Measurements from ENCODE around the gene COPZ1. TPM values are rescaled to one million over a fixed set of nuclear protein-coding genes. Genes with fewer than 3 reads are reported as not detected.

The COPZ1 gene
- polyA plus RNA-seq, 4 donors, result 114 to 211 (median 138) TPM

DNA sequence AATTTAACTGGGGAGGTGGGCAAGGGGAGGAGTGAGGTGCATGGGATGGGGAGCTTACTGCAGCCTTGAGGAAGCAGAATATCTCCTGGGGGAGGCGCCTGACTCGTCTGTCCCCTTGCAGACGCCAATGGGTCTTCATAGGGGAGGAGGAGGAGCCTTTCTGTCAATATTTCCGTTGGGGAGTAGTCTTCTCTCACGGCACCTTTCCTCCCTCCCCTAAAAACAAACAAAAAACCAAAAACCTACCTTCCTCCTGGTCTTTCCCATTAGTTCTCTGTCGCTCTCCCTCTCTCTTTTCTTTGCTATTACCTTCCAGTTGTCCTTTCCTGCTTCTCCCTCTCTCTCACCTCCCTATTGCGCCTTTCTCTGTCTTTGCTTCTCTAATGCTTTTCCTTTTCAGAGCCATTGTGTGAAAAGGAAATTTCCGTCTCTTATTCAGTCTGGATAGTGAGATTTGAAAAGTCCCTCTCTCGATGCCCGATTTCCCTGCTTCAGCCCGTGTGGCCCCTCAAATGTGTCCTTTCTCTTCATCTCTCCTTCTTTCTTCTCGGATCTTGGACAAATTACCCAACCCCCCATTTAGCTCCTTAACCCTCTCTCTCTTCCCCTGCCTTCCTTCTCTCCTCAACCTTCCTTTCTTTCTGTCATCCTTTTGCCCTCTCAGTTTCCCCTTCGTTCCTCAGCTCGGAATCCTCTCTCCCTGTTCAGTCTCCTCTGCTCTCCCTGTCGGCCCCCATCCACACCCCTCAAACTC, 33.4 kb downstream of the COPZ1 start:
- Histone ChIP-seq H3K36me3 (ENCODE audit: control insufficient read depth in 3 of 3, insufficient read depth in 2 of 3, low read depth in 1 of 3, low read length in 3 of 3) (peaks cover 0 to 3% (median 0%) of the 10 kb centered on the region in 3 donors), H3K4me3 (ENCODE audit: low read depth in 1 of 3, low read length in 3 of 3) (peak overlapping the region; percentile 32 to 66 (median 64)), H3K27ac (ENCODE audit: low read depth in 1 of 3, low read length in 2 of 3) (peak overlapping the region in 2 of 3 donors; percentile 71 to 74), H3K27me3 (ENCODE audit: control insufficient read depth in 3 of 3, insufficient read depth in 3 of 3, low read length in 3 of 3) (peaks cover 0 to 4% (median 0%) of the 10 kb centered on the region in 3 donors), H3K4me1 (ENCODE audit: control insufficient read depth in 3 of 3, insufficient read depth in 2 of 3, low read depth in 1 of 3, low read length in 2 of 3) (peaks cover 0 to 26% (median 2%) of the 10 kb centered on the region in 3 donors), H3K9me3 (ENCODE audit: control insufficient read depth in 2 of 2, insufficient read depth in 1 of 2, low read depth in 1 of 2, low read length in 1 of 2) (no peaks in the 10 kb centered on the region)
- FAIRE-seq (no peak), DNase-seq (peak in 1 of 2 donors; percentile 27)
- WGBS, 3 donors, result 8 to 12% (median 9%) methylated on average over 15 of the region's 15 CpGs

DNA sequence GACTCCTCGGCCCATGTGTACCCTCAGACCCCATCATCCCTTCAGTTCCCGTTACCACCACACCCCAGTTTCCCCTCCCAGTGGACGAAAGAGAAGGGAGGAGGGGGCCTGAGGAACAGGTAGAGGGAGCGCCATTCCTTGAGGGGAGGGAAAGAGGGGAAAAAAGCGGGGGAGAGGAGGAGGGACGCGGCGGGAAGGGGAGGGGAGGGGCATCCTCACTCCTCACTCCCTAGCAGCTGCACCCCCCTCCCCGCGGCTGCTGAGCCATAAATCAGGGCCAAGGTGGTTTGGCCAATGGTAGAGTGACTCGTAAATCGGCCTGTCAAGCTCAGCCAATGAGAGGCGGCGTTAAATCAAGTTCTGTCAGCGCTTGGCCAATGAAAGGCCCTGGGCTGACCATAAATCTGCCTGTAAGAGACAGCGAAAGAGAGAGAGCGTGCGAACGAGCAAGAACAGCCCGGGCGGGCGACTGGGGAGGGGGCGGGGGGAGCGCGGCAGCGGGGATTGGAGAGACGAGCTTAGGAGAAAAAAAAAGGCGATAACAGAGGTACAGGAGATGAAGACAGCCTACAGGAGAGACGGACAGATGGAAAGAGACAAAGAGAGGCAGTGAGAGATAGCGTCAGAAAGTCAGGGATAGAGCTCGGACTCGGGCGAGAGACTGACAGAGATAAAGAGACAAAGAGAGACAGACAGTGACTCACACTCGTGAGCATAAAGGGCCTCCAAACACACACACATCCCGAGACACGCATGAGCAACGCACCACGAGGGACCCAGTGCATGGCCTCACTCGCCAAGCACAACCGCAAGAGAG, 34.2 kb downstream of the COPZ1 start:
- 1 to 2% (median 1%) methylated on average over 36 to 40 of the region's 40 CpGs for WGBS, 3 donors
- H3K27me3 ChIP-seq (ENCODE audit: control insufficient read depth in 3 of 3, insufficient read depth in 3 of 3, low read length in 3 of 3), result peaks cover 0 to 4% (median 0%) of the 10 kb centered on the region in 3 donors
- DNase-seq (peak; percentile 98 to 99), FAIRE-seq (no peak)
- H3K4me3 ChIP-seq (ENCODE audit: low read depth in 1 of 3, low read length in 3 of 3), result peak overlapping the region; percentile 34 to 66 (median 64)
- H3K27ac ChIP-seq (ENCODE audit: low read depth in 1 of 3, low read length in 2 of 3), result peak overlapping the region in 2 of 3 donors; percentile 74 to 82
- H3K9me3 ChIP-seq (ENCODE audit: control insufficient read depth in 2 of 2, insufficient read depth in 1 of 2, low read depth in 1 of 2, low read length in 1 of 2), result no peaks in the 10 kb centered on the region
- H3K4me1 ChIP-seq (ENCODE audit: control insufficient read depth in 3 of 3, insufficient read depth in 2 of 3, low read depth in 1 of 3, low read length in 2 of 3), result peaks cover 0 to 22% (median 2%) of the 10 kb centered on the region in 3 donors
- no peaks in the 10 kb centered on the region for H3K36me3 ChIP-seq (ENCODE audit: control insufficient read depth in 3 of 3, insufficient read depth in 2 of 3, low read depth in 1 of 3, low read length in 3 of 3)

DNA sequence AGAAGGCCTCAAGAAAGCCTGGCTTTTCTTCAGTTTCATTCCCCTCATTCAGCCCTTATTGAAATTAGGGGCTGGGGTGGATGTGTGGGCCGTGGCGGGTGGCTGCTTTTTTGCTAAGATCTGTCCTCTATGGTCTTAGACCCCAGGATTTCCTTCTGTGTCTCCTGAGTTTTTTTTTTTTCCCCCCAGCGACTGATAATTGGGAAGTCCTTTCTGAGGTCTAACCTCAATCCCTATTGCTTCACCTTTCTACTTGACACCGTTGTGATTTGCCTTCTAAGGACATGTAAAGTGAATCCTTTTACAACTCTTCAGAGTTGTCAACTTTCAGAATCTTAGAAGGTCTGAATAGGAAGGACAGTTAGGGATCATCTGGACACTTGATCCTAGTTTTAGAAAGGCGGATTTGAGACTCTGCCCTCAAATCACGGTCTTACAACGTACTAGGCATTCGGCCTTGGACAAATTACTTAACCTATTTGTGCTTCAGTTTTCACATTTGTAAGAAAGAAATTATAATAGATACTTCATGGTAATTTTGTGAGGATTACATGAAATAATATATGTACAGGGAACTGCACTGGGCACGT, 34.9 kb downstream of the COPZ1 start:
- Histone ChIP-seq H3K36me3 (ENCODE audit: control insufficient read depth in 3 of 3, insufficient read depth in 2 of 3, low read depth in 1 of 3, low read length in 3 of 3) (no peaks in the 10 kb centered on the region), H3K4me1 (ENCODE audit: control insufficient read depth in 3 of 3, insufficient read depth in 2 of 3, low read depth in 1 of 3, low read length in 2 of 3) (peaks cover 0 to 22% (median 2%) of the 10 kb centered on the region in 3 donors), H3K27ac (ENCODE audit: low read depth in 1 of 3, low read length in 2 of 3) (peak overlapping the region in 2 of 3 donors; percentile 72 to 82), H3K27me3 (ENCODE audit: control insufficient read depth in 3 of 3, insufficient read depth in 3 of 3, low read length in 3 of 3) (peaks cover 0 to 4% (median 0%) of the 10 kb centered on the region in 3 donors), H3K4me3 (ENCODE audit: low read depth in 1 of 3, low read length in 3 of 3) (peak overlapping the region in 2 of 3 donors; percentile 64 to 66), H3K9me3 (ENCODE audit: control insufficient read depth in 2 of 2, insufficient read depth in 1 of 2, low read depth in 1 of 2, low read length in 1 of 2) (no peaks in the 10 kb centered on the region)
- WGBS, 3 donors, result 46 to 55% (median 52%) methylated on average over 9 of the region's 9 CpGs
- DNase-seq, result no peak
- no peak for FAIRE-seq

DNA sequence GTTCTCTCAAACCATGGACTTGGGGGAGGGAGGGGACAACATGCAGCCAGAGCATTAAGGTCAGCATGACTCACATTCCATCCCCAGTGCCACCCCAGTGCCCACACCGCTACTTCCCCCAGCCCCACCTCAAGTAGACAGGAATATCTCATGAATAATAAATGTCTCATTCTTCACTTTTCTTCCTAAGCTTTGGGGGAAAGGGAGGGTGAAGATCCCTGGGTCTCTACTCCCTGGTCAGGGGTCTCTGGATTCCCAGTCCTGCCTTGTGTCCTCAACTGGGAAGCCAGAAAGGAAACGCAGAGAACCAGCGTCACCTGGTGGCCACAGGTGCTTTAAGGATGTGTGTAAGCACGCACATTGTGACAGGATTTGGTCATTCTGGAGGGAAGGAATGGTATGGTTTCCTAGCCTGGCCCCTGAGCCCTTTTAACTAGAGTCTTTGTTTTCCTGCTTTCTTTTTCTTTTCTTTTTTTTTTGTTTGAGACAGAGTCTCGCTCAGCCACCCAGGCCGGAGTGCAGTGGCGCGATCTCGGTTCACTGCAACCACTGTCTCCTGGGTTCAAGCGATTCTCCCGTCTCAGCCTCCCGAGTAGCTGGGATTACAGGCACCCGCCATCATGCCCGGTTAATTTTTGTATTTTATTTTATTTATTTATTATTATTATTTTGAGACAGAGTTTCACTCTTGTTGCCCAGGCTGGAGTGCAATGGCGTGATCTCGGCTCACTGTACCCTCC, 36.0 kb downstream of the COPZ1 start:
- Histone ChIP-seq H3K27me3 (ENCODE audit: control insufficient read depth in 3 of 3, insufficient read depth in 3 of 3, low read length in 3 of 3) (peaks cover 0 to 4% (median 0%) of the 10 kb centered on the region in 3 donors), H3K4me3 (ENCODE audit: low read depth in 1 of 3, low read length in 3 of 3) (no peak overlapping the region), H3K9me3 (ENCODE audit: control insufficient read depth in 2 of 2, insufficient read depth in 1 of 2, low read depth in 1 of 2, low read length in 1 of 2) (no peaks in the 10 kb centered on the region), H3K4me1 (ENCODE audit: control insufficient read depth in 3 of 3, insufficient read depth in 2 of 3, low read depth in 1 of 3, low read length in 2 of 3) (peaks cover 0 to 17% (median 2%) of the 10 kb centered on the region in 3 donors), H3K36me3 (ENCODE audit: control insufficient read depth in 3 of 3, insufficient read depth in 2 of 3, low read depth in 1 of 3, low read length in 3 of 3) (no peaks in the 10 kb centered on the region), H3K27ac (ENCODE audit: low read depth in 1 of 3, low read length in 2 of 3) (no peak overlapping the region)
- WGBS, 3 donors, result 64 to 71% (median 68%) methylated on average over 16 of the region's 16 CpGs
- no peak for FAIRE-seq
- peak; percentile 80 to 86 for DNase-seq

DNA sequence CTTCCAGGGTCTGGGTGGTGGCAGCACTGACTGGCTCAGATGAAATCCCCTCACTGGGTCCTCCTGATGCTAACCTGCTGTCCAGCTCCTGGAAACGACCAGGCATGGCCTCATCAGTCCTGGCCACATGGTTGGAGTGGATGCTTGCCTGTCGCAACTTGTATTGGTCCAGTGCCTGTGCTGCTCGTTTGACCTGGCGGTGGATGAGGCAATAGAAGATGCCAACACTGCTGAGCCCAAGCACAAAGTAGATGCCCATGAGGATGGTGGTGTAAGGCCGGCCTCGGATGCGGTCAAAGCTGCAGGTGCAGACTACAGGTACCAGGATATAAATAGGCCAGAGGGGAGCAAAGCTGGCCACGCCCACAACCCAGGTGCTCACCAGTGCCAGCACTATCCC, 38.1 kb downstream of the COPZ1 start:
- 65 to 82% (median 76%) methylated on average over 8 of the region's 8 CpGs for WGBS, 3 donors
- Histone ChIP-seq H3K36me3 (ENCODE audit: control insufficient read depth in 3 of 3, insufficient read depth in 2 of 3, low read depth in 1 of 3, low read length in 3 of 3) (no peaks in the 10 kb centered on the region), H3K9me3 (ENCODE audit: control insufficient read depth in 2 of 2, insufficient read depth in 1 of 2, low read depth in 1 of 2, low read length in 1 of 2) (no peaks in the 10 kb centered on the region), H3K27ac (ENCODE audit: low read depth in 1 of 3, low read length in 2 of 3) (no peak overlapping the region), H3K4me1 (ENCODE audit: control insufficient read depth in 3 of 3, insufficient read depth in 2 of 3, low read depth in 1 of 3, low read length in 2 of 3) (peaks cover 0 to 8% (median 2%) of the 10 kb centered on the region in 3 donors), H3K27me3 (ENCODE audit: control insufficient read depth in 3 of 3, insufficient read depth in 3 of 3, low read length in 3 of 3) (peaks cover 0 to 4% (median 0%) of the 10 kb centered on the region in 3 donors), H3K4me3 (ENCODE audit: low read depth in 1 of 3, low read length in 3 of 3) (no peak overlapping the region)
- FAIRE-seq (no peak), DNase-seq (no peak)

DNA sequence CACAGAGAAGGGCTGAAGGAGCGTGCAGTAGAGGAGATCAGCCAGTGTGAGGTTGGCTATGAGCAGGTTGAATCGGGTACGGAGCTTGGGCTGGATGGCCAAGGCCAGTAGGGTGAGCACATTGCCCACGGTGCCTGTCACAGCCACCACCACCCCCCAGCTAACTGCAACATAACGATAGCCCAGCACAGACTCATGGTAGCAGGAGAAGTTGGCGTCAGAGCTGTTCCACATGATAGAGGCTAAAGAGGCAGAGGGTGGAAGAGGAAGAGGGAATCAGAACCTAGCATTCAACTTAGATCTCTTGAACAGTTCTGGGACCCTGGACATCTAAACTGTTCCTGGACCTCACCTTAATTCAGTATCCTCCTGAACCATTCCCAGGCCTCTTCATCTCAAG, 38.7 kb downstream of the COPZ1 start:
- no peak overlapping the region for H3K27ac ChIP-seq (ENCODE audit: low read depth in 1 of 3, low read length in 2 of 3)
- no peak for DNase-seq
- FAIRE-seq, result no peak
- H3K27me3 ChIP-seq (ENCODE audit: control insufficient read depth in 3 of 3, insufficient read depth in 3 of 3, low read length in 3 of 3), result peaks cover 0 to 4% (median 0%) of the 10 kb centered on the region in 3 donors
- no peaks in the 10 kb centered on the region for H3K9me3 ChIP-seq (ENCODE audit: control insufficient read depth in 2 of 2, insufficient read depth in 1 of 2, low read depth in 1 of 2, low read length in 1 of 2)
- WGBS, 3 donors, result 74 to 82% (median 75%) methylated on average over 6 of the region's 6 CpGs
- no peaks in the 10 kb centered on the region for H3K36me3 ChIP-seq (ENCODE audit: control insufficient read depth in 3 of 3, insufficient read depth in 2 of 3, low read depth in 1 of 3, low read length in 3 of 3)
- no peak overlapping the region for H3K4me3 ChIP-seq (ENCODE audit: low read depth in 1 of 3, low read length in 3 of 3)
- peaks cover 0 to 10% (median 0%) of the 10 kb centered on the region in 3 donors for H3K4me1 ChIP-seq (ENCODE audit: control insufficient read depth in 3 of 3, insufficient read depth in 2 of 3, low read depth in 1 of 3, low read length in 2 of 3)

DNA sequence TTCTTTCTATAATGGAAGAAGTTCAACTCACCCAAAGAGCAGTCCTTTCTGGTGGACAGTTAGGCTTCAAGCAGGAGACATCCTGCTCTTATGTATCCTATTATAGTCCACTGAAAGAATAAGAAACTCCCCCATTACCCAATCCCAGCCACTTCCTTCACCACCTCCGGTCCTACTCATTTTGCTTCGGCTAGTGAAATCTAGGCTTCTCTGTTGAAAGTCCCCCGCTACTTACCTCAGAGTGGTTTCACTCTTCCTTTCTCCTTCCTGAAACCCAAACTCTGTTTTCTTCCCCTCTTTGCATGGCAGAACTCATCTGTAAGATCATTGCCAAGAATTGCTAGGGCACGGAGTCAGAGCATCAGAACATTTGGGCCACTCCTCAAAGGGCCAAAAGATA, 39.5 kb downstream of the COPZ1 start, which contains the start of gene GPR84:
Gene GPR84 (minus strand): TSS at position 74 of the 400 bp plus-strand sequence. CDS start 635 bp downstream, outside the sequence.
- no peak for FAIRE-seq
- Histone ChIP-seq H3K27ac (ENCODE audit: low read depth in 1 of 3, low read length in 2 of 3) (no peak within 1 kb of the TSS), H3K4me1 (ENCODE audit: control insufficient read depth in 3 of 3, insufficient read depth in 2 of 3, low read depth in 1 of 3, low read length in 2 of 3) (peaks cover 0 to 17% (median 0%) of the 10 kb centered on the region in 3 donors), H3K27me3 (ENCODE audit: control insufficient read depth in 3 of 3, insufficient read depth in 3 of 3, low read length in 3 of 3) (peaks cover 0 to 11% (median 0%) of the 10 kb centered on the region in 3 donors), H3K36me3 (ENCODE audit: control insufficient read depth in 3 of 3, insufficient read depth in 2 of 3, low read depth in 1 of 3, low read length in 3 of 3) (no peaks in the 10 kb centered on the region), H3K9me3 (ENCODE audit: control insufficient read depth in 2 of 2, insufficient read depth in 1 of 2, low read depth in 1 of 2, low read length in 1 of 2) (no peaks in the 10 kb centered on the region), H3K4me3 (ENCODE audit: low read depth in 1 of 3, low read length in 3 of 3) (no peak within 1 kb of the TSS)
- DNase-seq, result no peak
- 58 to 81% (median 58%) methylated on average over 4 of the region's 4 CpGs for WGBS, 3 donors

Data from small intestine (tissue), 7 donors.